Measurements from ENCODE around the gene GAS7.

The GAS7 gene

GRCh38 chr17:10119203-10120108, 79.0 kb downstream of the GAS7 start:
- H3K4me1 ChIP-seq (ENCODE audit: control insufficient read depth, insufficient read depth, low read length) = peaks cover 50% of the 10 kb centered on the region
- no peak overlapping the region for H3K9ac ChIP-seq (ENCODE audit: low read length)
- H3K27ac ChIP-seq (ENCODE audit: low read depth, low read length) = no peak overlapping the region
- H3K27me3 ChIP-seq (ENCODE audit: control insufficient read depth, insufficient read depth, low read length) = no peaks in the 10 kb centered on the region
- H3K4me3 ChIP-seq (ENCODE audit: low read depth, low read length) = no peak overlapping the region
- H3K9me3 ChIP-seq (ENCODE audit: control insufficient read depth, insufficient read depth, low read depth, low read length) = no peaks in the 10 kb centered on the region
- no peaks in the 10 kb centered on the region for H3K36me3 ChIP-seq (ENCODE audit: control insufficient read depth, insufficient read depth, low read length)

- no peak overlapping the region for H3K4me3 ChIP-seq (ENCODE audit: low read depth, low read length)
- no peak overlapping the region for H3K9ac ChIP-seq (ENCODE audit: low read length)
- H3K36me3 ChIP-seq (ENCODE audit: control insufficient read depth, insufficient read depth, low read length) = no peaks in the 10 kb centered on the region
- no peaks in the 10 kb centered on the region for H3K27me3 ChIP-seq (ENCODE audit: control insufficient read depth, insufficient read depth, low read length)
- peaks cover 54% of the 10 kb centered on the region for H3K4me1 ChIP-seq (ENCODE audit: control insufficient read depth, insufficient read depth, low read length)
- no peaks in the 10 kb centered on the region for H3K9me3 ChIP-seq (ENCODE audit: control insufficient read depth, insufficient read depth, low read depth, low read length)
- no peak overlapping the region for H3K27ac ChIP-seq (ENCODE audit: low read depth, low read length)
Observed at GRCh38 chr17:10118788-10119130, 79.6 kb downstream of the GAS7 start.

- H3K9me3 ChIP-seq (ENCODE audit: control insufficient read depth, insufficient read depth, low read depth, low read length) = no peaks in the 10 kb centered on the region
- H3K9ac ChIP-seq (ENCODE audit: low read length) = no peak overlapping the region
- no peaks in the 10 kb centered on the region for H3K27me3 ChIP-seq (ENCODE audit: control insufficient read depth, insufficient read depth, low read length)
- H3K36me3 ChIP-seq (ENCODE audit: control insufficient read depth, insufficient read depth, low read length) = no peaks in the 10 kb centered on the region
- H3K4me1 ChIP-seq (ENCODE audit: control insufficient read depth, insufficient read depth, low read length) = peaks cover 54% of the 10 kb centered on the region
- no peak overlapping the region for H3K27ac ChIP-seq (ENCODE audit: low read depth, low read length)
- no peak overlapping the region for H3K4me3 ChIP-seq (ENCODE audit: low read depth, low read length)
Observed at GRCh38 chr17:10117581-10118001, 80.8 kb downstream of the GAS7 start.

GRCh38 chr17:10116753-10117420, 81.5 kb downstream of the GAS7 start:
- H3K4me3 ChIP-seq (ENCODE audit: low read depth, low read length) = no peak overlapping the region
- H3K27ac ChIP-seq (ENCODE audit: low read depth, low read length) = no peak overlapping the region
- no peaks in the 10 kb centered on the region for H3K27me3 ChIP-seq (ENCODE audit: control insufficient read depth, insufficient read depth, low read length)
- H3K9me3 ChIP-seq (ENCODE audit: control insufficient read depth, insufficient read depth, low read depth, low read length) = no peaks in the 10 kb centered on the region
- peaks cover 49% of the 10 kb centered on the region for H3K4me1 ChIP-seq (ENCODE audit: control insufficient read depth, insufficient read depth, low read length)
- H3K9ac ChIP-seq (ENCODE audit: low read length) = no peak overlapping the region
- no peaks in the 10 kb centered on the region for H3K36me3 ChIP-seq (ENCODE audit: control insufficient read depth, insufficient read depth, low read length)

- Histone ChIP-seq H3K9me3 (ENCODE audit: control insufficient read depth, insufficient read depth, low read depth, low read length) (no peaks in the 10 kb centered on the region), H3K36me3 (ENCODE audit: control insufficient read depth, insufficient read depth, low read length) (no peaks in the 10 kb centered on the region), H3K27me3 (ENCODE audit: control insufficient read depth, insufficient read depth, low read length) (no peaks in the 10 kb centered on the region), H3K4me1 (ENCODE audit: control insufficient read depth, insufficient read depth, low read length) (peaks cover 47% of the 10 kb centered on the region), H3K4me3 (ENCODE audit: low read depth, low read length) (no peak overlapping the region), H3K27ac (ENCODE audit: low read depth, low read length) (no peak overlapping the region), H3K9ac (ENCODE audit: low read length) (no peak overlapping the region)
Observed at GRCh38 chr17:10116267-10116666, 82.1 kb downstream of the GAS7 start.

- Histone ChIP-seq H3K4me3 (ENCODE audit: low read depth, low read length) (no peak overlapping the region), H3K4me1 (ENCODE audit: control insufficient read depth, insufficient read depth, low read length) (peaks cover 44% of the 10 kb centered on the region), H3K27me3 (ENCODE audit: control insufficient read depth, insufficient read depth, low read length) (no peaks in the 10 kb centered on the region), H3K9me3 (ENCODE audit: control insufficient read depth, insufficient read depth, low read depth, low read length) (no peaks in the 10 kb centered on the region), H3K27ac (ENCODE audit: low read depth, low read length) (no peak overlapping the region), H3K36me3 (ENCODE audit: control insufficient read depth, insufficient read depth, low read length) (no peaks in the 10 kb centered on the region), H3K9ac (ENCODE audit: low read length) (no peak overlapping the region)
Observed at GRCh38 chr17:10115536-10115932, 82.9 kb downstream of the GAS7 start.

GRCh38 chr17:10114931-10115535, 83.4 kb downstream of the GAS7 start:
- no peaks in the 10 kb centered on the region for H3K9me3 ChIP-seq (ENCODE audit: control insufficient read depth, insufficient read depth, low read depth, low read length)
- H3K4me1 ChIP-seq (ENCODE audit: control insufficient read depth, insufficient read depth, low read length) = peaks cover 40% of the 10 kb centered on the region
- no peaks in the 10 kb centered on the region for H3K36me3 ChIP-seq (ENCODE audit: control insufficient read depth, insufficient read depth, low read length)
- no peak overlapping the region for H3K4me3 ChIP-seq (ENCODE audit: low read depth, low read length)
- no peak overlapping the region for H3K9ac ChIP-seq (ENCODE audit: low read length)
- no peaks in the 10 kb centered on the region for H3K27me3 ChIP-seq (ENCODE audit: control insufficient read depth, insufficient read depth, low read length)
- no peak overlapping the region for H3K27ac ChIP-seq (ENCODE audit: low read depth, low read length)

GRCh38 chr17:10112962-10113361, 85.4 kb downstream of the GAS7 start:
- Histone ChIP-seq H3K36me3 (ENCODE audit: control insufficient read depth, insufficient read depth, low read length) (no peaks in the 10 kb centered on the region), H3K27ac (ENCODE audit: low read depth, low read length) (no peak overlapping the region), H3K9ac (ENCODE audit: low read length) (no peak overlapping the region), H3K9me3 (ENCODE audit: control insufficient read depth, insufficient read depth, low read depth, low read length) (no peaks in the 10 kb centered on the region), H3K4me3 (ENCODE audit: low read depth, low read length) (no peak overlapping the region), H3K4me1 (ENCODE audit: control insufficient read depth, insufficient read depth, low read length) (peaks cover 24% of the 10 kb centered on the region), H3K27me3 (ENCODE audit: control insufficient read depth, insufficient read depth, low read length) (no peaks in the 10 kb centered on the region)

- H3K36me3 ChIP-seq (ENCODE audit: control insufficient read depth, insufficient read depth, low read length) = no peaks in the 10 kb centered on the region
- H3K4me1 ChIP-seq (ENCODE audit: control insufficient read depth, insufficient read depth, low read length) = peaks cover 18% of the 10 kb centered on the region; the same call in 1 of the 2 replicates
- H3K27ac ChIP-seq (ENCODE audit: low read depth, low read length) = no peak overlapping the region
- no peaks in the 10 kb centered on the region for H3K9me3 ChIP-seq (ENCODE audit: control insufficient read depth, insufficient read depth, low read depth, low read length)
- no peak overlapping the region for H3K9ac ChIP-seq (ENCODE audit: low read length)
- no peak overlapping the region for H3K4me3 ChIP-seq (ENCODE audit: low read depth, low read length)
- H3K27me3 ChIP-seq (ENCODE audit: control insufficient read depth, insufficient read depth, low read length) = no peaks in the 10 kb centered on the region
Observed at GRCh38 chr17:10111907-10112452, 86.4 kb downstream of the GAS7 start.

- Histone ChIP-seq H3K4me1 (ENCODE audit: control insufficient read depth, insufficient read depth, low read length) (peaks cover 11% of the 10 kb centered on the region; the same call in 1 of the 2 replicates), H3K36me3 (ENCODE audit: control insufficient read depth, insufficient read depth, low read length) (no peaks in the 10 kb centered on the region), H3K9me3 (ENCODE audit: control insufficient read depth, insufficient read depth, low read depth, low read length) (no peaks in the 10 kb centered on the region), H3K27me3 (ENCODE audit: control insufficient read depth, insufficient read depth, low read length) (no peaks in the 10 kb centered on the region), H3K27ac (ENCODE audit: low read depth, low read length) (no peak overlapping the region), H3K9ac (ENCODE audit: low read length) (no peak overlapping the region), H3K4me3 (ENCODE audit: low read depth, low read length) (no peak overlapping the region)
Observed at GRCh38 chr17:10109146-10109545, 89.3 kb downstream of the GAS7 start.

Measured in HUES6 (cell line).